Transverse colon (tissue), 4 donors: ENCODE data around the gene OR2D3. TPM values are rescaled to one million over a fixed set of nuclear protein-coding genes. Genes with fewer than 3 reads are reported as not detected.
"Not testable (repeated sequence)": the region's sequence is repeated elsewhere in the genome, so short reads cannot be mapped to it uniquely, and the experiment has no call there.

Experiments
- DNase-seq: peaks from one replicate; pipeline ENCODE4 v3.0.0-alpha.2; 2019
- H3K27ac ChIP-seq, 4 donors: fragments of 200-600 bp; sonication (generic); 2 replicates each; pipeline ENCODE4 v1.5.1; 2016 to 2018; ENCODE audit warnings: inconsistent platforms in 4 of 4
- H3K27me3 ChIP-seq: fragments of 200-600 bp; sonication (generic); 2 replicates; pipeline ENCODE4 v1.5.1; 2017; ENCODE audit warnings: inconsistent platforms
- H3K36me3 ChIP-seq, 4 donors: fragments of 200-600 bp; sonication (generic); 2 replicates each; pipeline ENCODE4 v1.5.1; 2017 to 2019; ENCODE audit warnings: inconsistent platforms in 4 of 4
- H3K4me1 ChIP-seq, 4 donors: fragments of 200-600 bp; sonication (generic); 2 replicates each; pipeline ENCODE4 v1.5.1; 2017 to 2020; ENCODE audit warnings: inconsistent platforms in 4 of 4
- H3K4me3 ChIP-seq, 4 donors: fragments of 200-600 bp; sonication (generic); 1 replicate in 1 of 4; 2 replicates in 3 of 4; pipeline versions ENCODE4 v1.5.1 to v1.6.1; 2017 to 2019; ENCODE audit warnings: inconsistent platforms in 4 of 4
- H3K9me3 ChIP-seq, 2 donors: fragments of 200-600 bp; sonication (generic); 2 replicates each; pipeline ENCODE4 v1.5.1; 2017 to 2019; ENCODE audit warnings: inconsistent platforms in 2 of 2
- EP300 ChIP-seq: sonication (generic); formaldehyde crosslinking; IDR thresholded peaks from one replicate; pipeline ENCODE4 v1.6.1; 2017; ENCODE audit warnings: antibody characterized with exemption, low read depth
- POLR2A ChIP-seq: fragments of 450-650 bp; IDR thresholded peaks from one replicate; pipeline ENCODE4 v1.6.1; 2016; ENCODE audit warnings: antibody characterized with exemption, mild to moderate bottlenecking, moderate library complexity
- POLR2AphosphoS5 ChIP-seq, 3 donors: sonication (generic); formaldehyde crosslinking; IDR thresholded peaks; one replicate each; pipeline ENCODE4 v1.6.1; 2016; ENCODE audit warnings: antibody characterized with exemption in 3 of 3
- WGBS, 2 donors: methylation state at CpG; one replicate each; pipeline ENCODE4 v1.1.5; 2018; ENCODE audit warnings: low coverage in 1 of 2; 5-methylcytosine and 5-hydroxymethylcytosine counted together
- in situ Hi-C, 4 donors: fragments of 200-750 bp; cut with MboI; loops; one replicate each; pipeline versions ENCODE4 v1.15.0 to v1.15.1; 2017; ENCODE audit warnings: low sequenced_read_pairs in 3 of 4, low pct_ligation_motif_present in 1 of 4, low pct_unique_long_range_greater_than_20kb in 1 of 4
- intact Hi-C: fragments of 100-400 bp; cut with DNase I; formaldehyde crosslinking; loops from one replicate; pipeline ENCODE4 v1.15.1; 2023; ENCODE audit warnings: low total_unique reads
- total RNA-seq, 4 donors: library from RNA; depleted of rRNA; stranded (reverse); fragments of >200 nt; gene quantifications; one replicate each; pipeline ENCODE4 v1.1.0, GENCODE V29; 2016
- TF ChIP-seq, protein P1 (sequence below), 5 experiments: fragments of 200-600 bp in 3 of 5; fragments of 450-650 bp in 2 of 5; sonication (generic) in 3 of 5; IDR thresholded peaks; 1 replicate in 2 of 5; 2 replicates in 3 of 5; pipeline ENCODE4 v1.5.1; 2016 to 2017; ENCODE audit warnings: antibody characterized with exemption in 5 of 5, inconsistent platforms in 3 of 5, mild to moderate bottlenecking in 2 of 5, moderate library complexity in 1 of 5

The OR2D3 gene
- total RNA-seq, 4 donors from 2014 or later, result not detected

DNA sequence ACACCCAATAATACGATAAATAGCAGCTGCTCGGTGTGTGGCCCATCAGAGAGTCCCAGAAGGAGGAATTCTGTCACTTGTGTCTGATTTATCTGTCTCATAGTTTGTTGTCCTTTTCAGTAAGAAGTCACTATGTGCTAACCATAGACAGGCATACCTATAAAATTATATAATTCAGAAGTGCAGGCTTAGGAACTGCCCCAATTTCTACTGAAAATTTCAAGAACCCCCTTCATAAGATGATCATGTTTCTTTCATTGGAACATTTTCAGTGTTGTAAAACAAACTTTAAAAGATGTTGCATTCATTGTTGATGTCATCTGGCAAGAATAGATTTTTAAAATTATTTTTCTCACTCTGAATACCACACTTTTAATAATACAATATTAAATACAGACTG, 28.4 kb upstream of the OR2D3 start, which contains the start of gene OR2D2:
OR2D2 (minus strand) TSS at position 101 of the 400 bp plus-strand sequence; CDS start at position 101, 0 bp downstream.
- H3K27ac ChIP-seq, result no peak within 1 kb of the TSS
- H3K9me3 ChIP-seq, result no peaks in the 10 kb centered on the region
- no peak for TF ChIP-seq POLR2AphosphoS5 (IDR thresholded peaks at IDR 0.05)
- no peak for TF ChIP-seq POLR2A
- TF ChIP-seq EP300, result no peak
- TF ChIP-seq, protein P1, sequence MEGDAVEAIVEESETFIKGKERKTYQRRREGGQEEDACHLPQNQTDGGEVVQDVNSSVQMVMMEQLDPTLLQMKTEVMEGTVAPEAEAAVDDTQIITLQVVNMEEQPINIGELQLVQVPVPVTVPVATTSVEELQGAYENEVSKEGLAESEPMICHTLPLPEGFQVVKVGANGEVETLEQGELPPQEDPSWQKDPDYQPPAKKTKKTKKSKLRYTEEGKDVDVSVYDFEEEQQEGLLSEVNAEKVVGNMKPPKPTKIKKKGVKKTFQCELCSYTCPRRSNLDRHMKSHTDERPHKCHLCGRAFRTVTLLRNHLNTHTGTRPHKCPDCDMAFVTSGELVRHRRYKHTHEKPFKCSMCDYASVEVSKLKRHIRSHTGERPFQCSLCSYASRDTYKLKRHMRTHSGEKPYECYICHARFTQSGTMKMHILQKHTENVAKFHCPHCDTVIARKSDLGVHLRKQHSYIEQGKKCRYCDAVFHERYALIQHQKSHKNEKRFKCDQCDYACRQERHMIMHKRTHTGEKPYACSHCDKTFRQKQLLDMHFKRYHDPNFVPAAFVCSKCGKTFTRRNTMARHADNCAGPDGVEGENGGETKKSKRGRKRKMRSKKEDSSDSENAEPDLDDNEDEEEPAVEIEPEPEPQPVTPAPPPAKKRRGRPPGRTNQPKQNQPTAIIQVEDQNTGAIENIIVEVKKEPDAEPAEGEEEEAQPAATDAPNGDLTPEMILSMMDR (IDR thresholded peaks at IDR 0.05), result no peak
- no peaks in the 10 kb centered on the region for H3K27me3 ChIP-seq
- in situ Hi-C loops (no loop called here), intact Hi-C loops (no loop called here)
- no peak within 1 kb of the TSS for H3K4me3 ChIP-seq
- no peak for DNase-seq
- no peaks in the 10 kb centered on the region for H3K4me1 ChIP-seq
- no peaks in the 10 kb centered on the region for H3K36me3 ChIP-seq
- 73 to 95% methylated on average over 2 of the region's 2 CpGs for WGBS, 2 donors

DNA sequence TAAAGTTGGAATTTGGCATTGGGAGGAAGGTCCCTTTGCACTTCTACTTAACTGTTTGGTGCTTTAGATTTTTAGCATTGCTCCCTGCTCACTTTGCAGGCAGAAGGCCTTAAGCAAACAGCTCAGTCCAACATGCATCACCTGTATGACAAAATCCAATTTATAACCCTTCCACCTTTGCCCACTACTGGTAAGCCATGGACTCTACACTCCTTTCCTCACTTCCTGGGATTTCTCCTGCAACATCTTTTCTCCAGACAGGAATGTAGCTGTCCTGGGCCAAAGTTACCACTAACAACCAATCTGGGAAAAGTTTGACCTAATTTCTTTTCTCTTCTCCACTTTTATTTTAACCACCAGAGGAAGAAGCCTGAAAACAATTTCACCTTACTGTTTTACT, 26.7 kb upstream of the OR2D3 start:
- intact Hi-C loops (no loop called here), in situ Hi-C loops (no loop called here)
- no peaks in the 10 kb centered on the region for H3K27me3 ChIP-seq
- TF ChIP-seq, protein P1 (IDR thresholded peaks at IDR 0.05), result no peak
- no peak for TF ChIP-seq POLR2A
- no peak for TF ChIP-seq EP300
- no peak for TF ChIP-seq POLR2AphosphoS5 (IDR thresholded peaks at IDR 0.05)
- no peaks in the 10 kb centered on the region for H3K36me3 ChIP-seq
- no peak overlapping the region for H3K27ac ChIP-seq
- no peaks in the 10 kb centered on the region for H3K4me1 ChIP-seq
- no peak for DNase-seq
- no peak overlapping the region for H3K4me3 ChIP-seq
- H3K9me3 ChIP-seq, result no peaks in the 10 kb centered on the region

DNA sequence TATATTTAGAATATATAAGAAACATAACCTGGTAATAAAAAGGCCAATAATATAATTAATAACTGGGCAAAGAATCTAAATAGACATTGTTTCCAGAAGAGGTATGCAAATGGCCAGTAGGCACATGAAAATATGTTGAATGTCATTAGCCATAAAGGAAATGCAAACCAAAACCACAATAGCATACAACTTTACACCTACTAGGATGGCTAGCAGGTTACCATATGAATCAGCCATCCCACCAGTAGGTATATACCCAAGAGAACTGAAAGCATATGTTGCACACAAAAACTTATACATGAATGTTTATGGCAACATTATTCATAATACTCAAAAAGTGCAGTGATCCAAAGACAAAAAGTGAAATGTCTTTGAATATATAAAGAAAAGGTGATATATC, 25.8 kb upstream of the OR2D3 start:
- in situ Hi-C loops (no loop called here), intact Hi-C loops (no loop called here)
- Histone ChIP-seq H3K4me3 (no peak overlapping the region), H3K27ac (no peak overlapping the region), H3K36me3 (no peaks in the 10 kb centered on the region), H3K27me3 (no peaks in the 10 kb centered on the region), H3K9me3 (no peaks in the 10 kb centered on the region), H3K4me1 (no peaks in the 10 kb centered on the region)
- no peak for DNase-seq
- TF ChIP-seq POLR2A (no peak), POLR2AphosphoS5 (IDR thresholded peaks at IDR 0.05) (no peak)

DNA sequence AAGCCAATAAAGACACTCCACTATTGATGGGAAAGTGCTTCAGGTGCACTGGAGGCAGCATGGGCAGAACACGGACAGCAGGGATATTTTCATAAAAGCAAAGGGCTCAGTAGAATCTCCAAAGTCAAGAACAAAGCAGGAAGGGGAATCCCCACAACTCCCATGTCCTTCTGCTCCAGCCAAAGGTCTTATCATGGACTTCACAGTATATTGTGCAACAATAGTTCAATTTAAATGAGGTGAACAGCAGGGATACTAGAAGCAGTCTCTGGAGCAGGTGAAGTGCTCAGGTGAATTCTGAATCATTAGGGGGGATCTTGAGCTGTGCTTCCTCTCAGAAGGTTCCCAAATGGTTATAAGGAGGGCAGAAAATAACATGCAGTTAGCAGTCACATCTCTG, 21.9 kb upstream of the OR2D3 start:
- Histone ChIP-seq H3K4me1 (no peaks in the 10 kb centered on the region), H3K27me3 (no peaks in the 10 kb centered on the region), H3K9me3 (no peaks in the 10 kb centered on the region), H3K36me3 (no peaks in the 10 kb centered on the region), H3K4me3 (no peak overlapping the region), H3K27ac (no peak overlapping the region)
- no peak for DNase-seq
- intact Hi-C loops (no loop called here), in situ Hi-C loops (no loop called here)
- TF ChIP-seq EP300 (no peak), POLR2A (no peak), POLR2AphosphoS5 (IDR thresholded peaks at IDR 0.05) (no peak)
- TF ChIP-seq, protein P1 (IDR thresholded peaks at IDR 0.05), result no peak
- 67% methylated on average over 1 of the region's 1 CpG; no CpG with 5 or more reads in 1 of the 2 donors for WGBS, 2 donors

DNA sequence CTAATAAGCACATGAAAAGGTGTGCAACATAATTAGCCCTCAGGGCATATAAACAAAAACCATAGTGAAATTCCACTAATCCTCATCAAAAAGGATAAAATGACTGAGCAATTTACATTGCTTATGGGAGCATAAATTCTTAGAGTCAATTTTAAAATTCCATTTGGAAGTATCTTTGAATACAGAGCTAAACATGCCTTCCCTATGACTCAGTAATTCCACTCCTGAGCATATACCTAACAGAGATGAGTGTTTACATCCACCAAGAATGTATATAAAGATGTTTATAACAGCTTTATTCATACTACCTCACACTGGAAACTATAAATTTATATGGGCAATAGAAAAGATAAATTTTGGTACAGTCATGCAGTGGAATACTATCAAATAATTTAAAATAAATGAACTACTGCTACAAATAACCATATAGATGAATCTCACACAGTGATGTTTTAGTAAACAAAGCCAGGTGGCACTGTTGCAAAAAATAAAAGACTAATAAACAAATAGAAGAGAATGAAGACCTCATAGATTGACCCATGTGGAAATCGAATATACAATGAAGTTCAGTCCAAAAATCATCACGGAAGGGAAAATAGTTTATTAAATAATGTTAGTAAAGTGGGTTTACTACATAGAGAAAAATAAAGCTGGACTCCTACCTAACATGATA, 20.3 kb upstream of the OR2D3 start:
- no peak for DNase-seq
- H3K4me1 ChIP-seq, result no peaks in the 10 kb centered on the region
- no peak for TF ChIP-seq POLR2AphosphoS5 (IDR thresholded peaks at IDR 0.05)
- no peaks in the 10 kb centered on the region for H3K27me3 ChIP-seq
- no peak overlapping the region for H3K27ac ChIP-seq
- no peak overlapping the region for H3K4me3 ChIP-seq
- H3K36me3 ChIP-seq, result no peaks in the 10 kb centered on the region
- no peaks in the 10 kb centered on the region for H3K9me3 ChIP-seq
- intact Hi-C loops (no loop called here), in situ Hi-C loops (no loop called here)
- WGBS, 2 donors, result 59 to 61% methylated on average over 2 of the region's 2 CpGs

DNA sequence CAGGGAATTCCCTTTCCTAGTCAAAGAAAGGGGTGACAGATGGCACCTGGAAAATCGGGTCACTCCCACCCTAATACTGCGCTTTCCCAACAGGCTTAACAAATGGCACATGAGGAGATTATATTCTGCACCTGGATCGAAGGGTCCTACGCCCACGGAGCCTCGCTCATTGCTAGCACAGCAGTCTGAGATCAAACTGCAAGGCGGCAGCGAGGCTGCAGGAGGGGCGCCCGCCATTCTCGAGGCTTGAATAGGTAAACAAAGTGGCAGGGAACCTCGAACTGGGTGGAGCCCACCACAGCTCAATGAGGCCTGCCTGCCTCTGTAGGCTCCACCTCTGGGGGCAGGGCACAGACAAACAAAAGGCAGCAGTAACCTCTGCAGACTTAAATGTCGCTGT, 16.0 kb upstream of the OR2D3 start:
- intact Hi-C loops, H3K27ac ChIP-seq, in situ Hi-C loops, H3K4me3 ChIP-seq, DNase-seq, H3K4me1 ChIP-seq, H3K27me3 ChIP-seq, H3K9me3 ChIP-seq, H3K36me3 ChIP-seq: not testable (repeated sequence)
- 86% methylated on average over 13 of the region's 13 CpGs; no CpG with 5 or more reads in 1 of the 2 donors for WGBS, 2 donors
